Measurements from ENCODE around the gene TOM1L2.
"Not testable (repeated sequence)": the region's sequence is repeated elsewhere in the genome, so short reads cannot be mapped to it uniquely, and the experiment has no call there.

The TOM1L2 gene

DNA sequence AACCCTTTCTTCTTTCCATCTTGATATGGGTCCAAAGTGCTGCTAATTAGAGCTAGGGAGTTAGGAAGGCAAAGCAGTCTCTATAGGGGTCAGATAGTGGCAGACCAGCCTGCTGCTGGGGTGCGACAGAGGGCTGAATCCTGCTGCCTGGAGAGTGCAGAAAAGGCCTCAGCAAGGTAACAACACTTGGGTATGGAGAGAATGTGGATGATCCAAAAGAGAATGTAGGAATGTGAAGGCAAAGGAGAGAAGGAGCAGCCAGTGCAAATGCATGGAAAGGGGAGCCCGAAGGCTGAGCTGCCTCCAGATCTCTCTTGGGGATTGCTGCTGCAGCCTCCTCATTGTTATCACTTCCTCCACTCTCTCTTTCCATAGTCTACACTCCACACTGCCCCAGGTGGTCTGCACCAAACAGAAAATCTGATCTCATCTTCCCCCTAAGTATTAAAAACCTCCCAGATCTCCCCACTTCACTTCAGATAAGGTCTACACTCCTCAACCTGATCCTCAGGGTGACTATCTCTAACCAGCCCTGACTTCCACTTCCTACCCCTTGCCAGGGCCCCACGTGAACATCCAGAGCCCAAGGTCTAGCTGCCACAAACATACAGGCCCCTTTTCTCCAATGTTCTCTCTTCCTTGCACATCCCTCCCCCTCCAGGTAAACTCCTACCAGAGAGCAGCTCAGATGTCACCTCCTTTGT, 28.8 kb downstream of the TOM1L2 start:
- TF ChIP-seq, protein P1, sequence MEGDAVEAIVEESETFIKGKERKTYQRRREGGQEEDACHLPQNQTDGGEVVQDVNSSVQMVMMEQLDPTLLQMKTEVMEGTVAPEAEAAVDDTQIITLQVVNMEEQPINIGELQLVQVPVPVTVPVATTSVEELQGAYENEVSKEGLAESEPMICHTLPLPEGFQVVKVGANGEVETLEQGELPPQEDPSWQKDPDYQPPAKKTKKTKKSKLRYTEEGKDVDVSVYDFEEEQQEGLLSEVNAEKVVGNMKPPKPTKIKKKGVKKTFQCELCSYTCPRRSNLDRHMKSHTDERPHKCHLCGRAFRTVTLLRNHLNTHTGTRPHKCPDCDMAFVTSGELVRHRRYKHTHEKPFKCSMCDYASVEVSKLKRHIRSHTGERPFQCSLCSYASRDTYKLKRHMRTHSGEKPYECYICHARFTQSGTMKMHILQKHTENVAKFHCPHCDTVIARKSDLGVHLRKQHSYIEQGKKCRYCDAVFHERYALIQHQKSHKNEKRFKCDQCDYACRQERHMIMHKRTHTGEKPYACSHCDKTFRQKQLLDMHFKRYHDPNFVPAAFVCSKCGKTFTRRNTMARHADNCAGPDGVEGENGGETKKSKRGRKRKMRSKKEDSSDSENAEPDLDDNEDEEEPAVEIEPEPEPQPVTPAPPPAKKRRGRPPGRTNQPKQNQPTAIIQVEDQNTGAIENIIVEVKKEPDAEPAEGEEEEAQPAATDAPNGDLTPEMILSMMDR (IDR thresholded peaks at IDR 0.05; ENCODE audit: control insufficient read depth, insufficient read depth, low read depth, low read length, missing control alignments) = no peak
- H3K4me3 ChIP-seq (ENCODE audit: control insufficient read depth, low read depth, low read length) = no peak overlapping the region
- DNase-seq (ENCODE audit: low read depth) = no peak

DNA sequence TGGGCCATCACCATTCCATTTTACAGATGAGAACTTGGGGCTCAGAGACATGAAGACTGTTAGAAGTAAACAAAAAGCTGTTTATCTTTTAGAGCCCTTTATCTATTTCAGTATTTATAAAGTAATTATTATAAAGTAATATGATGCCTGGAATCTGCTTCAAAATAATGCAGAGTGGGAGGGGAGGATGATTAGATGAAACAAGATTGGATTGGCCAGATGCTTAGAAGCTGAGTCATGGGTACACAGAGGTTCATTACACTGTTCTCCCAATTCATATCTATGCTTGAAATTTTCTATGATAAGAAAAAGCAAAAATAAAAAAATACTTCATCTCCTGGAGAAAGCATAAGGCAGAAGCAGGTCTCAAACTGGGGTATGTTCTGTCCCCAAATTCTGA, 29.4 kb downstream of the TOM1L2 start:
- TF ChIP-seq, protein P1 (IDR thresholded peaks at IDR 0.05; ENCODE audit: control insufficient read depth, insufficient read depth, low read depth, low read length, missing control alignments) = no peak
- DNase-seq (ENCODE audit: low read depth) = no peak
- H3K4me3 ChIP-seq (ENCODE audit: control insufficient read depth, low read depth, low read length) = no peak overlapping the region

DNA sequence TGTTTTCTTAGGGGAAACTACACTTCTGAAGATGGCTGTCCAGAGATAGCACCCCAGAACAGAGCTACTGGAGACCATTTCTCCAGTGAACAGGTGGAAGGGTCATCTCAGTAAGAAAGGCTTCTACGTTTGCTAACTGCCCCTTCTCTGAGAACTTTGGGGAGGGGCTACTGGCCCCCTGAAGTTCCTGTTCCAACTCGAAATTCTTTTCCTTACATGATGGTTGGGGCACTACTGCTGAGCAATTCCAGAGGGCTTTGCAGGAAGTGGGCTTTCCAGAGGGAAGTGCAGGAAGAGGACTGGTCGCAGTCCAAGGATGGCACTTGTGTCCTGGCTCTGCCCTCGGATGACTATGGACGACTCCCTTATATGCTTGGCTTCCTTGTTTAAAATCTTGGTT, 31.2 kb downstream of the TOM1L2 start:
- no peak overlapping the region for H3K4me3 ChIP-seq (ENCODE audit: control insufficient read depth, low read depth, low read length)
- TF ChIP-seq, protein P1 (IDR thresholded peaks at IDR 0.05; ENCODE audit: control insufficient read depth, insufficient read depth, low read depth, low read length, missing control alignments) = no peak
- DNase-seq (ENCODE audit: low read depth) = no peak

DNA sequence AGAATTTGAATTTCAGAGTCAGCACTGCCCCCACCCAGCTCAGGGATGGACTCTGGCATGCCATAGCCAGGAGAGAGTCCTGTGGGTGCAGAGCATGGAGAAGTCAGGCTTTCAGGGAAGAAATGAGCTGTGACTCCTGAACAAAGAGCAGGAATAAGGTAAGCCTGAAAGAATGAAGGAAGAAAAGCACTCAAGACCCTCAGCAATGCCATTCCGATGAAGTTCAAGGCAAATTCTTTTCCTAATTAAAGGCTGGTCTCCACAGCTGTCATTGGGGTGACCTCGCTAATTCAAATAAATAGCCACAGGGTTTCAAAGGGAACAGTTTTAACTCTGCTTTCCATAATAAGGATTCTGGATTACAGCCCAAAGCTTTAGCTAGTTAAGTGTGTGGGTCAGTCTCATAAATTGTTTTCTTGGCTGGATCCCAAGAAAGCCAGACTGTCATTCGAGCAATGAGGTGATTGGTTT, 31.7 kb downstream of the TOM1L2 start:
- no peak overlapping the region for H3K4me3 ChIP-seq (ENCODE audit: control insufficient read depth, low read depth, low read length)
- TF ChIP-seq, protein P1 (IDR thresholded peaks at IDR 0.05; ENCODE audit: control insufficient read depth, insufficient read depth, low read depth, low read length, missing control alignments) = no peak
- DNase-seq (ENCODE audit: low read depth) = no peak

DNA sequence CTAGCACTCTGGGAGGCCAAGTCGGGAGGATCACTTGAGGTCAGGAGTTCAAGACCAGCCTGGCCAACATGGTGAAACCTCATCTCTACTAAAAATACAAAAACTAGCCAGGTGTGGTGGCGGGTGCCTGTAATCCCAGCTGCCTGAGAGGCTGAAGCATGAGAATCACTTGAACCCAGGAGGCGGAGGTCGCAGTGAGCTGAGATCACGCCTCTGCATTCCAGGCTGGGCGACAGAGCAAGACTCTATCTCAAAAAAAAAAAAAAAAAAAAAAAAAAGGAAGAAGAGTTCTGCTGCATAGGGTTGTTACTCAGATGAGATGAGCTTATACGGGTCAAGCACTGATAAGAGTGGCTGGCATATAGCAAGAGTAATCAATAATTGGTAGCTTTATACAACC, 32.3 kb downstream of the TOM1L2 start:
- H3K4me3 ChIP-seq (ENCODE audit: control insufficient read depth, low read depth, low read length); DNase-seq (ENCODE audit: low read depth): not testable (repeated sequence)

DNA sequence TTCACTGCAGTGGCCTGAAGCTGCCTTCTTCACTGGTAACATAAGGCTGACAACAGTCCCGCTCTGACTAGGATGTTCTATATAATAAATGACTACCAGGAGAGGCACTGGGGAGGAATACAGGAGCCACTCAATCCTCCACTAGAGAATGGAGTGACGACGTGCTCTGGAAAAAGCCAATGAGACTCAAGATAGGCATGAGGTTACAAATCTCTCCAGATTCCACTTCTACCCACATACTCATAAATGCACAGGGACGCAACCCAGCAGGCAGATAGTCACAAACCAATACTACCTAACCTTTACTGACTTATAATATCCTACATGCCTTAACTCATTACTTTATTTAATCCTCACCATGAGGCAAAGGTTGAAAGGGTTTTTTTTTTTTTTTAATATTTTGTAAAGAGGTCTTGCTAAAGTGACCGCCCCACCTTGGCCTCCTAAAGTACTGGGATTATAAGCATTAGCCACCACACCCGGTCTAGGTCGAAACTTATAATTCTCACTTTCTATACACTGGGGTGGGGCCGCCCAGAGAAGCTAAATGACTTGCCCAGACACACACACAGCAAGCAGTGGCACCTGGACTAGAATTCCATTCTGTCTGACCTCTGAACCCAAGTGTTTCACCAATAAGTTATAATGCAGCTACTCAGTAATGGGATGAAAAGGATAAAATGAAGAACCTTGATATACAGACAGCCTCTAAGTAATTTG, 33.7 kb downstream of the TOM1L2 start:
- DNase-seq (ENCODE audit: low read depth) = no peak
- TF ChIP-seq, protein P1 (IDR thresholded peaks at IDR 0.05; ENCODE audit: control insufficient read depth, insufficient read depth, low read depth, low read length, missing control alignments) = no peak
- no peak overlapping the region for H3K4me3 ChIP-seq (ENCODE audit: control insufficient read depth, low read depth, low read length)

DNA sequence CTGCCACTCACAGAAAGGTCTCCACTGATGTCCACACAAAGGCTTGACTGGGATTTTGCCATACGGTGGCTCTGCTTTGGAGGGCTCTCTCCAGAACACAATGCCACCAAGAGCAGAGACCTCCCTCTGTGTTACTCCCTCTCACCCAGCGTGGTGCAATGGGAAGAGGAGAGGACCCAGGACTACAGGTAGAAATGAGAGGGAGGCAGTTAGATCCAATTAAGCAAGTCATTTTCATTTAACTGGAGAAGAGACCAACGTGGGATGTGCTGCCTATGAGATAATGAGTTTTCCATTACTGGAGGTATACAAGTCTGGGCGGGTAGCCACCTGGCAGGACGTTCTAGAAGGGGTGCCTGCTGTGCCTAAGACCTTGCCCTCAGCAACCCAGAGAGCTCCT, 34.2 kb downstream of the TOM1L2 start:
- H3K4me3 ChIP-seq (ENCODE audit: control insufficient read depth, low read depth, low read length) = no peak overlapping the region
- TF ChIP-seq, protein P1 (IDR thresholded peaks at IDR 0.05; ENCODE audit: control insufficient read depth, insufficient read depth, low read depth, low read length, missing control alignments) = no peak
- no peak for DNase-seq (ENCODE audit: low read depth)
